CD14-positive monocyte (primary cell): Measurements from ENCODE around the gene CHD2. TPM values are rescaled to one million over a fixed set of nuclear protein-coding genes. Genes with fewer than 3 reads are reported as not detected.

Source experiments
- DNase-seq, 3 donors: peaks; one replicate each; pipeline ENCODE4 v3.0.0-alpha.2; 2011 to 2022
- H2AFZ ChIP-seq: 2 replicates; pipeline ENCODE4 v1.6.0; 2012; ENCODE audit warnings: mild to moderate bottlenecking, low read depth, low read length, inconsistent platforms; ENCODE audit not compliant: insufficient read depth, poor library complexity, severe bottlenecking
- H3K27ac ChIP-seq, 2 donors: 1 replicate in 1 of 2; 2 replicates in 1 of 2; pipeline ENCODE4 v1.5.1; 2012 to 2013; ENCODE audit warnings: low read length in 2 of 2, control low read depth in 1 of 2, inconsistent platforms in 1 of 2, low read depth in 1 of 2, mild to moderate bottlenecking in 1 of 2
- H3K27me3 ChIP-seq, 2 donors: one replicate each; pipeline versions ENCODE4 v1.6.0 to v1.6.1; 2011 to 2013; ENCODE audit warnings: low read length in 2 of 2; ENCODE audit not compliant: control insufficient read depth in 2 of 2, insufficient read depth in 2 of 2
- H3K36me3 ChIP-seq, 2 donors: replicated peaks in 1 of 2; 1 replicate in 1 of 2; 2 replicates in 1 of 2; pipeline versions ENCODE4 v1.5.1 to v1.6.1; 2012 to 2013; ENCODE audit warnings: low read length in 2 of 2, control low read depth in 1 of 2, inconsistent platforms in 1 of 2, mild to moderate bottlenecking in 1 of 2; ENCODE audit not compliant: insufficient read depth in 2 of 2, control insufficient read depth in 1 of 2
- H3K4me1 ChIP-seq, 2 donors: 1 replicate in 1 of 2; 2 replicates in 1 of 2; pipeline versions ENCODE4 v1.5.1 to v1.6.1; 2012 to 2013; ENCODE audit warnings: low read length in 2 of 2, control low read depth in 1 of 2, inconsistent platforms in 1 of 2, mild to moderate bottlenecking in 1 of 2, moderate library complexity in 1 of 2; ENCODE audit not compliant: insufficient read depth in 2 of 2, control insufficient read depth in 1 of 2
- H3K4me2 ChIP-seq: replicated peaks from 2 replicates; pipeline ENCODE3; 2012; ENCODE audit warnings: low read length, moderate library complexity, mild to moderate bottlenecking; ENCODE audit not compliant: poor library complexity, severe bottlenecking; ENCODE audit errors: extremely low read depth
- H3K4me3 ChIP-seq, 3 experiments: fragments of 200-600 bp in 1 of 3; sonication (generic) in 1 of 3; replicated peaks in 1 of 3; 1 replicate in 2 of 3; 2 replicates in 1 of 3; pipeline ENCODE4 v1.5.1; 2011 to 2013; ENCODE audit warnings: low read length in 3 of 3, mild to moderate bottlenecking in 3 of 3, control low read depth in 2 of 3, low read depth in 2 of 3, inconsistent platforms in 1 of 3, moderate library complexity in 1 of 3
- H3K79me2 ChIP-seq: 2 replicates; pipeline ENCODE4 v1.6.0; 2012; ENCODE audit warnings: mild to moderate bottlenecking, control low read depth, inconsistent platforms, low read length, moderate library complexity; ENCODE audit not compliant: insufficient read depth
- H3K9ac ChIP-seq: 2 replicates; pipeline ENCODE4 v1.6.0; 2017; ENCODE audit warnings: low read length, mild to moderate bottlenecking; ENCODE audit not compliant: insufficient read depth, poor library complexity, severe bottlenecking
- H3K9me3 ChIP-seq, 2 donors: replicated peaks in 1 of 2; 1 replicate in 1 of 2; 2 replicates in 1 of 2; pipeline versions ENCODE4 v1.5.1 to v1.6.1; 2012 to 2013; ENCODE audit warnings: low read length in 2 of 2, control low read depth in 1 of 2; ENCODE audit not compliant: control insufficient read depth in 1 of 2, insufficient read depth in 1 of 2
- H4K20me1 ChIP-seq: 2 replicates; pipeline ENCODE4 v1.6.0; 2012; ENCODE audit warnings: mild to moderate bottlenecking, low read length, control low read depth, moderate library complexity; ENCODE audit not compliant: insufficient read depth
- H3K27ac Mint-ChIP-seq, 7 donors: one replicate each; pipeline ENCODE4 v1.8.0; 2020; ENCODE audit warnings: mild to moderate bottlenecking in 7 of 7, mixed read lengths in 7 of 7, moderate library complexity in 6 of 7, inconsistent platforms in 2 of 7
- H3K27me3 Mint-ChIP-seq, 3 donors: one replicate each; pipeline ENCODE4 v1.8.0; 2021 to 2022; ENCODE audit warnings: low read depth in 3 of 3, mild to moderate bottlenecking in 3 of 3, mixed read lengths in 3 of 3, moderate library complexity in 3 of 3, inconsistent platforms in 1 of 3
- H3K36me3 Mint-ChIP-seq, 2 donors: one replicate each; pipeline ENCODE4 v1.8.0; 2020; ENCODE audit warnings: mixed read lengths in 2 of 2, inconsistent platforms in 1 of 2, mild to moderate bottlenecking in 1 of 2
- H3K4me1 Mint-ChIP-seq: one replicate; pipeline ENCODE4 v1.8.0; 2020; ENCODE audit warnings: mild to moderate bottlenecking, mixed read lengths
- H3K4me3 Mint-ChIP-seq, 2 donors: one replicate each; pipeline ENCODE4 v1.8.0; 2020; ENCODE audit warnings: mild to moderate bottlenecking in 2 of 2, mixed read lengths in 2 of 2, moderate library complexity in 1 of 2
- H3K9me3 Mint-ChIP-seq, 7 donors: one replicate each; pipeline ENCODE4 v1.8.0; 2020 to 2022; ENCODE audit warnings: mixed read lengths in 7 of 7, mild to moderate bottlenecking in 6 of 7, moderate library complexity in 6 of 7, inconsistent platforms in 2 of 7
- WGBS: methylation state at CpG from one replicate; pipeline ENCODE4 v1.1.5; 2013; ENCODE audit warnings: missing lambda C conversion rate; ENCODE audit not compliant: insufficient coverage; 5-methylcytosine and 5-hydroxymethylcytosine counted together
- intact Hi-C, 2 donors: fragments of 100-400 bp; cut with micrococcal nuclease; formaldehyde crosslinking; loops; one replicate each; pipeline versions ENCODE4 v1.15.0 to v1.15.1; 2023
- polyA plus RNA-seq, 3 donors: library from polyadenylated mRNA; depleted of rRNA in 1 of 3; unstranded in 2 of 3; stranded (reverse) in 1 of 3; fragments of 300-500 nt in 2 of 3; fragments of >200 nt in 1 of 3; fragmentation: Illumina TruSeq in 2 of 3; gene quantifications; 1 replicate in 2 of 3; 2 replicates in 1 of 3; pipeline ENCODE4 v1.2.3, GENCODE V29; 2012 to 2021
- TF ChIP-seq, protein P1 (sequence below): fragments of 200-600 bp; IDR thresholded peaks from one replicate; pipeline ENCODE4 v1.8.0; 2022; ENCODE audit warnings: antibody characterized with exemption, mild to moderate bottlenecking

CHD2 gene
- polyA plus RNA-seq, 3 donors = 9.6 to 61.2 (median 11.4) TPM

DNA sequence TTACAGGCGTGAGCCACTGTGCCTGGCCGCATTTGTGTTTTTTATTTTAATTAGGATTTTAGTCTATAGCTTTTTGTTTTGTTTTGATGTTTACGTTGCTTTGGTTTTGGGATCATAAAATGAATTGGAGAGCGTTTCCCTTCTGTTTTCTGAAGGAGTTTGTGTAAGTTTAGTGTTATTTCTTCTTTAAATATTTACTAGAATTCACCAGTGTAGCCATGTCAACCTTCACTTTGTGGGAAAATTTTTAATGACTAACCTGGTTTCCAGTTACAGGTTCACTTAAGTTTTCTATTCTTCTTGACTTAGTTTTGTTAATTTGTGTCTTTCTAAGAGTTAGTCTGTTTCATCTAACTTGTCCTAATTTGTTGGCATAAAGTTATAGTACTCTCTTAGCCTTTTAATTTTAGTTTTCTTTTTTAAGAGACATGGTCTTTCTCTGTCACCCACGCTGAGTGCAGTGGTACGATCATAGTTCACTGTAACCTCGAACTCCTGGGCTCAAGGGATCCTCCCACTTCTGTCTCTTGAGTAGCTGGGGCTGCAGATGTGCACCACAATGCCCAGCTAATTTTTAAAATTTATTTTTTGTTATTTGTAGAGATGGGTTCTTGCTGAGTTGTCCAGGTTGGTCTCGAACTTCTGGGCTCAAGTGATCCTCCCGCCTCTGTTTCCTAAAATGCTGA lies 61.0 kb downstream of the CHD2 start:
- Mint-ChIP-seq H3K9me3 (peaks cover 0 to 13% (median 5%) of the 10 kb centered on the region in 7 donors), H3K4me3 (no peak overlapping the region), H3K36me3 (peaks cover 76 to 93% of the 10 kb centered on the region in 2 donors), H3K27me3 (peaks cover 0 to 2% (median 0%) of the 10 kb centered on the region in 3 donors), H3K4me1 (peaks cover 12% of the 10 kb centered on the region), H3K27ac (no peak overlapping the region)
- Histone ChIP-seq H3K4me3 (no peak overlapping the region), H3K4me1 (no peaks in the 10 kb centered on the region), H4K20me1 (peaks cover 70% of the 10 kb centered on the region), H3K36me3 (peaks cover 85 to 98% of the 10 kb centered on the region in 2 donors), H2AFZ (no peak overlapping the region), H3K4me2 (no peak overlapping the region), H3K79me2 (peaks cover 58% of the 10 kb centered on the region), H3K27ac (no peak overlapping the region), H3K9ac (no peak overlapping the region), H3K27me3 (no peaks in the 10 kb centered on the region), H3K9me3 (no peaks in the 10 kb centered on the region)
- 100% methylated on average over 4 of the region's 9 CpGs for WGBS
- intact Hi-C loops = no loop called here
- no peak for DNase-seq
- TF ChIP-seq, protein P1, sequence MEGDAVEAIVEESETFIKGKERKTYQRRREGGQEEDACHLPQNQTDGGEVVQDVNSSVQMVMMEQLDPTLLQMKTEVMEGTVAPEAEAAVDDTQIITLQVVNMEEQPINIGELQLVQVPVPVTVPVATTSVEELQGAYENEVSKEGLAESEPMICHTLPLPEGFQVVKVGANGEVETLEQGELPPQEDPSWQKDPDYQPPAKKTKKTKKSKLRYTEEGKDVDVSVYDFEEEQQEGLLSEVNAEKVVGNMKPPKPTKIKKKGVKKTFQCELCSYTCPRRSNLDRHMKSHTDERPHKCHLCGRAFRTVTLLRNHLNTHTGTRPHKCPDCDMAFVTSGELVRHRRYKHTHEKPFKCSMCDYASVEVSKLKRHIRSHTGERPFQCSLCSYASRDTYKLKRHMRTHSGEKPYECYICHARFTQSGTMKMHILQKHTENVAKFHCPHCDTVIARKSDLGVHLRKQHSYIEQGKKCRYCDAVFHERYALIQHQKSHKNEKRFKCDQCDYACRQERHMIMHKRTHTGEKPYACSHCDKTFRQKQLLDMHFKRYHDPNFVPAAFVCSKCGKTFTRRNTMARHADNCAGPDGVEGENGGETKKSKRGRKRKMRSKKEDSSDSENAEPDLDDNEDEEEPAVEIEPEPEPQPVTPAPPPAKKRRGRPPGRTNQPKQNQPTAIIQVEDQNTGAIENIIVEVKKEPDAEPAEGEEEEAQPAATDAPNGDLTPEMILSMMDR = no peak

DNA sequence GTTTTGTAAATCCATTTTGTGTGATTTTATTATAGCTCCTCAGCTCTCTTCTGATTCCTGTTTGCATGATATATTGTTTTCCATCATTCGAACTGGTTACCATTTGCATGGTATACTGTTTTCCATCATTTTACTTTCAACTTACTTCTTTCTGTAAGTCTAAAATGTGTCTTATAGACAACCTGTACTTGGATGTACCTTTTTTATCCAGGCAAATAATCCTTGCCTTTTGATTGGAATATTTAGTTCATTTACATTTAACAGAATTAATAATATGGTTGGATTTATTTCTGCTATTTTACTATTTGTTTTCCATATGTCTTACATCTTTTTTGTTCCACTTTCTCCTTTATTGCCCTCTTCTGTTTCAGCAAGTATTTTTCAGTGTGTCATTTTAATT lies 62.8 kb downstream of the CHD2 start:
- H3K9me3 Mint-ChIP-seq = peaks cover 0 to 10% (median 5%) of the 10 kb centered on the region in 7 donors

More for the DNA sequence above, 62.8 kb downstream of the CHD2 start:
- Histone ChIP-seq H3K4me3 (no peak overlapping the region), H3K9ac (no peak overlapping the region), H2AFZ (no peak overlapping the region), H3K79me2 (peaks cover 67% of the 10 kb centered on the region), H3K27ac (peak overlapping the region in 1 of 2 donors; percentile 42), H3K36me3 (peaks cover 84 to 98% of the 10 kb centered on the region in 2 donors), H3K4me1 (no peaks in the 10 kb centered on the region), H3K9me3 (no peaks in the 10 kb centered on the region), H4K20me1 (peaks cover 63% of the 10 kb centered on the region), H3K4me2 (no peak overlapping the region), H3K27me3 (no peaks in the 10 kb centered on the region)
- Mint-ChIP-seq H3K27me3 (peaks cover 0 to 2% (median 0%) of the 10 kb centered on the region in 3 donors), H3K27ac (no peak overlapping the region), H3K4me1 (peaks cover 9% of the 10 kb centered on the region), H3K36me3 (peaks cover 74 to 93% of the 10 kb centered on the region in 2 donors), H3K4me3 (no peak overlapping the region)
- DNase-seq = no peak
- no CpG with 5 or more reads among the region's 1 CpG for WGBS
- TF ChIP-seq, protein P1 = no peak
- intact Hi-C loops = no loop called here
